IMR-90 (cell line): ENCODE data around the gene OR2J3. TPM values are rescaled to one million over a fixed set of nuclear protein-coding genes. Genes with fewer than 3 reads are reported as not detected.
A peak's percentile ranks its signal among the peaks of the same experiment; 100 is the strongest.

Experiments used
- ATAC-seq: fragments of 200-7000 bp; cut with Tn5 transposase; 2 replicates; pipeline ENCODE4 v1.9.1; 2020; ENCODE audit warnings: low read depth, mild to moderate bottlenecking, moderate library complexity
- BruUV-seq: library from RNA; stranded (reverse); fragments of 400-500 nt; replicated peaks from 2 replicates; lab custom pipeline; 2021; lab: Mats Ljungman, UMichigan
- CTCF ChIA-PET: fragments of 300-600 bp; formaldehyde crosslinking; extraction: SDS; loops from one replicate; lab custom pipeline; 2021; ENCODE audit warnings: antibody characterized with exemption; lab: Yijun Ruan, JAX
- POLR2A ChIA-PET: fragments of 300-600 bp; sonication (Branson Sonifier 250); formaldehyde crosslinking; loops from one replicate; lab custom pipeline; 2022; ENCODE audit warnings: antibody characterized with exemption; ENCODE audit not compliant: unreplicated experiment; lab: Charles Lee
- DNase-seq: peaks from one replicate; pipeline ENCODE4 v3.0.0; 2013
- H2AFZ ChIP-seq: replicated peaks from 2 replicates; pipeline ENCODE3; 2013; ENCODE audit warnings: low read length, mild to moderate bottlenecking; ENCODE audit not compliant: poor library complexity
- H2AK5ac ChIP-seq: 2 replicates; pipeline ENCODE4 v1.6.1; 2013; ENCODE audit warnings: low read depth, low read length, inconsistent platforms
- H2AK9ac ChIP-seq: replicated peaks from 2 replicates; pipeline ENCODE3; 2013; ENCODE audit warnings: mild to moderate bottlenecking, low read depth, low read length, moderate library complexity; ENCODE audit not compliant: poor library complexity
- H2BK120ac ChIP-seq: 2 replicates; pipeline ENCODE4 v1.6.1; 2013; ENCODE audit warnings: low read depth, low read length, inconsistent platforms
- H2BK15ac ChIP-seq: 3 replicates; pipeline ENCODE4 v1.6.1; 2013; ENCODE audit warnings: low read depth, low read length, inconsistent platforms
- H2BK20ac ChIP-seq: 2 replicates; pipeline ENCODE4 v1.6.1; 2013; ENCODE audit warnings: low read depth, mild to moderate bottlenecking, inconsistent platforms, low read length, moderate library complexity
- H2BK5ac ChIP-seq: 2 replicates; pipeline ENCODE4 v1.6.1; 2013; ENCODE audit warnings: mild to moderate bottlenecking, low read depth, low read length, inconsistent platforms; ENCODE audit not compliant: poor library complexity, severe bottlenecking
- H3K14ac ChIP-seq: replicated peaks from 2 replicates; pipeline ENCODE4 v1.6.1; 2013; ENCODE audit warnings: low read depth, low read length, inconsistent platforms
- H3K18ac ChIP-seq: 2 replicates; pipeline ENCODE4 v1.6.1; 2013; ENCODE audit warnings: low read depth, low read length, control low read depth
- H3K23ac ChIP-seq: 2 replicates; pipeline ENCODE4 v1.6.1; 2013; ENCODE audit warnings: low read depth, low read length, inconsistent platforms
- H3K27ac ChIP-seq: 2 replicates; pipeline ENCODE4 v1.5.1; 2013; ENCODE audit warnings: mild to moderate bottlenecking, control low read depth, low read length; ENCODE audit not compliant: insufficient read depth
- H3K27me3 ChIP-seq: 2 replicates; pipeline ENCODE4 v1.6.1; 2013; ENCODE audit warnings: low read length; ENCODE audit not compliant: control insufficient read depth, insufficient read depth
- H3K36me3 ChIP-seq: 2 replicates; pipeline ENCODE4 v1.6.1; 2013; ENCODE audit warnings: low read length, mixed read lengths; ENCODE audit not compliant: control insufficient read depth, insufficient read depth
- H3K4ac ChIP-seq: 2 replicates; pipeline ENCODE4 v1.6.1; 2013; ENCODE audit warnings: low read depth, low read length, inconsistent platforms
- H3K4me1 ChIP-seq: 2 replicates; pipeline ENCODE4 v1.6.1; 2013; ENCODE audit warnings: low read length, mixed read lengths; ENCODE audit not compliant: control insufficient read depth, insufficient read depth
- H3K4me2 ChIP-seq: 2 replicates; pipeline ENCODE4 v1.6.1; 2013; ENCODE audit warnings: low read depth, mild to moderate bottlenecking, control low read depth, low read length, moderate library complexity
- H3K4me3 ChIP-seq: 2 replicates; pipeline ENCODE4 v1.5.1; 2013; ENCODE audit warnings: low read depth, mild to moderate bottlenecking, control low read depth, low read length, moderate library complexity; ENCODE audit not compliant: insufficient read depth
- H3K56ac ChIP-seq: 2 replicates; pipeline ENCODE4 v1.6.1; 2013; ENCODE audit warnings: low read length, inconsistent platforms; ENCODE audit not compliant: insufficient read depth; ENCODE audit errors: extremely low read depth
- H3K79me1 ChIP-seq, 2 experiments: 2 replicates each; pipeline ENCODE4 v1.6.1; 2013; ENCODE audit warnings: low read length in 2 of 2, inconsistent platforms in 1 of 2, low read depth in 1 of 2
- H3K9ac ChIP-seq: 2 replicates; pipeline ENCODE4 v1.6.1; 2013; ENCODE audit warnings: low read depth, low read length, control low read depth
- H3K9me1 ChIP-seq: 2 replicates; pipeline ENCODE4 v1.6.1; 2013; ENCODE audit warnings: low read length, inconsistent platforms; ENCODE audit not compliant: insufficient read depth
- H3K9me3 ChIP-seq: 2 replicates; pipeline ENCODE4 v1.6.1; 2013; ENCODE audit warnings: low read length; ENCODE audit not compliant: control insufficient read depth, insufficient read depth
- H4K20me1 ChIP-seq: 2 replicates; pipeline ENCODE4 v1.6.1; 2013; ENCODE audit warnings: low read length, inconsistent platforms; ENCODE audit not compliant: insufficient read depth
- H4K5ac ChIP-seq: 2 replicates; pipeline ENCODE4 v1.6.1; 2013; ENCODE audit warnings: mild to moderate bottlenecking, low read depth, low read length, control low read depth
- H4K8ac ChIP-seq, 2 experiments: 2 replicates each; pipeline ENCODE4 v1.6.1; 2013; ENCODE audit warnings: low read depth in 2 of 2, low read length in 2 of 2, control low read depth in 1 of 2, inconsistent platforms in 1 of 2
- H4K91ac ChIP-seq: 2 replicates; pipeline ENCODE4 v1.6.1; 2013; ENCODE audit warnings: low read depth, low read length, inconsistent platforms; ENCODE audit not compliant: insufficient read depth
- BHLHE40 ChIP-seq: fragments of 150-350 bp; IDR thresholded peaks from 2 replicates; pipeline ENCODE4 v1.6.1; 2016; ENCODE audit warnings: mild to moderate bottlenecking, low read depth, low read length
- CEBPB ChIP-seq: IDR thresholded peaks from 2 replicates; pipeline ENCODE4 v1.6.1; 2012; ENCODE audit warnings: low read depth, low read length, improper control_type of control experiment
- CHD1 ChIP-seq: IDR thresholded peaks from 2 replicates; pipeline ENCODE4 v1.6.1; 2012; ENCODE audit warnings: low read depth, low read length, improper control_type of control experiment
- POLR2A ChIP-seq: IDR thresholded peaks from 2 replicates; pipeline ENCODE4 v1.6.1; 2012; ENCODE audit warnings: mild to moderate bottlenecking, low read depth, low read length
- RAD21 ChIP-seq: IDR thresholded peaks from 2 replicates; pipeline ENCODE4 v1.6.1; 2012; ENCODE audit warnings: low read length, improper control_type of control experiment
- RCOR1 ChIP-seq: IDR thresholded peaks from 2 replicates; pipeline ENCODE4 v1.6.1; 2012; ENCODE audit warnings: mild to moderate bottlenecking, low read length, improper control_type of control experiment; ENCODE audit not compliant: insufficient replicate concordance
- SMC3 ChIP-seq: fragments of 150-350 bp; IDR thresholded peaks from 2 replicates; pipeline ENCODE4 v1.6.1; 2016; ENCODE audit warnings: low read depth, mild to moderate bottlenecking, antibody characterized with exemption, low read length, moderate library complexity
- WGBS, 2 experiments: methylation state at CpG; one replicate each; pipeline versions ENCODE4 v1.1.5 to v1.1.7; 2013; ENCODE audit warnings: missing lambda C conversion rate in 2 of 2; ENCODE audit not compliant: insufficient read length in 1 of 2; ENCODE audit errors: extremely low coverage in 2 of 2; 5-methylcytosine and 5-hydroxymethylcytosine counted together
- dilution Hi-C: fragments of 300-500 bp; cut with HindIII; formaldehyde crosslinking; loops from one replicate; pipeline ENCODE4 v1.14.3; 2018; ENCODE audit warnings: low sequenced_read_pairs; ENCODE audit not compliant: unreplicated experiment
- in situ Hi-C: fragments of 300-500 bp; cut with MboI; formaldehyde crosslinking; loops from 3 replicates; pipeline ENCODE4 v1.14.3; 2019; ENCODE audit warnings: low sequenced_read_pairs, inconsistent platforms, mixed read lengths
- intact Hi-C: fragments of 100-400 bp; cut with micrococcal nuclease; formaldehyde crosslinking; loops from 2 replicates; pipeline ENCODE4 v1.10.0; 2022
- polyA plus RNA-seq, 3 experiments: library from polyadenylated mRNA; depleted of rRNA; stranded (reverse); fragments of >200 nt; gene quantifications; 2 replicates each; pipeline ENCODE4 v1.2.3, GENCODE V29; 2012; ENCODE audit warnings: low replicate concordance in 1 of 3
- total RNA-seq: library from RNA; depleted of rRNA; stranded (reverse); fragments of >200 nt; gene quantifications from 2 replicates; pipeline ENCODE4 v1.2.3, GENCODE V29; 2012

Gene OR2J3
- total and polyA plus RNA-seq, 2 of the 4 experiments (the other 2 are of a cell fraction): not detected

DNA sequence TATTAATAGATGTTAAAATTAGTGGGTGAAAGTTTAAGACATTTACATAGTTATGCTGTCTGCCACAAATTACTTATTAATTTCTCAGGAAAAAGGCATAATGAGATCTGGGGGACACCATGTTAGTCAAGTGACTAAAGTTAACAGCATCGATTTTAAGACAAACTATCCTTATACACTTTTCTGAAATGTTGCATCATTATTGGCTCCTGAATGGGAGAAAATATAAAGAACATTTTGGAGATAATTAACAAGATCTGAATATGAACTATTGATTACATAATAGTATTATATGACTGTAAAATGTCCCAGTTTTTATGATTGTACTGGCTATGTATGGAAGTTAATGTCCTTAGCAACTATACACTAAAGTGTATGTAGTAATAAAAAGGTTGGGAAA lies 28.7 kb upstream of the OR2J3 start:
- DNase-seq (no peak), ATAC-seq (no peak)
- H3K36me3 ChIP-seq: no peaks in the 10 kb centered on the region
- no peak overlapping the region for H3K4me2 ChIP-seq
- no peak overlapping the region for H2AK9ac ChIP-seq
- no peaks in the 10 kb centered on the region for H4K20me1 ChIP-seq
- H3K27me3 ChIP-seq: no peaks in the 10 kb centered on the region
- TF ChIP-seq CEBPB (peak; percentile 19; the same call in 1 of the 2 replicates), RAD21 (no peak), RCOR1 (no peak), BHLHE40 (no peak), POLR2A (no peak), CHD1 (no peak), SMC3 (no peak)
- no peak overlapping the region for H3K9ac ChIP-seq
- no peak overlapping the region for H4K91ac ChIP-seq
- no peak overlapping the region for H3K14ac ChIP-seq
- H3K27ac ChIP-seq: no peak overlapping the region
- no peaks in the 10 kb centered on the region for H3K4me1 ChIP-seq
- no CpG with 5 or more reads among the region's 1 CpG for WGBS, 2 experiments
- H3K56ac ChIP-seq: no peak overlapping the region
- H2BK120ac ChIP-seq: no peak overlapping the region
- in situ Hi-C loops (no loop called here), intact Hi-C loops (no loop called here), dilution Hi-C loops (no loop called here)
- no peak overlapping the region for H2BK20ac ChIP-seq
- POLR2A ChIA-PET: no interaction called here
- H2BK5ac ChIP-seq: no peak overlapping the region
- CTCF ChIA-PET: no interaction called here
- no peak overlapping the region for H4K8ac ChIP-seq
- no peak overlapping the region for H2AK5ac ChIP-seq
- no peak overlapping the region for H3K18ac ChIP-seq
- peaks cover 5% of the 10 kb centered on the region for H3K9me3 ChIP-seq
- H3K4ac ChIP-seq: no peak overlapping the region
- no peaks in the 10 kb centered on the region for H3K79me1 ChIP-seq
- no peak overlapping the region for H2BK15ac ChIP-seq
- no peak overlapping the region for H4K5ac ChIP-seq
- H3K23ac ChIP-seq: no peak overlapping the region
- no TSS peak for BruUV-seq
- no peak overlapping the region for H3K4me3 ChIP-seq
- no peak overlapping the region for H2AFZ ChIP-seq
- no peaks in the 10 kb centered on the region for H3K9me1 ChIP-seq
